ENCODE results near the gene NRIP2.

Gene NRIP2

DNA sequence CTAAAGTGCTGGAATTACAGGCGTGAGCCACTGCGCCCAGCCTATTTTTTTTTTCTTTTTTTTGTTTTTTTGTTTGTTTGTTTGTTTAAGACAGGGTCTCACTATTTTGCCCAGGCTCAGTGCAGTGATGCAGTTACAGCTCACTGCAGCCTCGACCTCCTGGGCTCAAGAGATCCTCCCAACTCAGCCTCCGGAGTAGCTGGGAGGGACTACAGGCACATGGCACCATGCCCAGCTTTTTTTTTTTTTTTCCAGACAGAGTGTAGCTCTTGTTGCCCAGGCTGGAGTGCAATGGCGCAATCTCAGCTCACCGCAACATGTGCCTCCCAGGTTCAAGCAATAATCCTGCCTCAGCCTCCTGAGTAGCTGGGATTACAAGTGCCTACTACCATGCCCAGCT is 28.1 kb downstream of the NRIP2 start:
- DNase-seq (ENCODE audit: low read depth) = no peak

DNA sequence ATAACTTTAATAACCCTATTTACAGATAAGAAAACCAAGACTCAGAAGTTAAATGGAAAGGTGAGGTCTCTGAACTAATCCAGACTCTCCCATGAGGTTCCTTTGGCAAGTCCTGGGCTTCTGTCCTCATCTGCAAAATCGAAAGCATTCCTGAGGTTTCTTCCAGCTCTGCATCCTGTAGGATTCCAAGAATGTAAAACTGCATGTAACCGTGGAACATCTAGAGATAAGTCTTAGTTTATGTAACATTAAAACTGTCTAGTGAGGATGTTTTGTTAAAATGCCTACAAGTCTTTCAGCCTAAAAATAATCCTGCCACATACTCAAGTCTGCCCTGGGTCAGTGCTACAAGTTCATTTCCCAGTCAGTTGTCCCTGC is 29.7 kb downstream of the NRIP2 start:
- DNase-seq (ENCODE audit: low read depth) = no peak

GRCh38 chr12:2804393-2805142 is 30.3 kb downstream of the NRIP2 start:
- peak; percentile 26 for DNase-seq (ENCODE audit: low read depth)

DNA sequence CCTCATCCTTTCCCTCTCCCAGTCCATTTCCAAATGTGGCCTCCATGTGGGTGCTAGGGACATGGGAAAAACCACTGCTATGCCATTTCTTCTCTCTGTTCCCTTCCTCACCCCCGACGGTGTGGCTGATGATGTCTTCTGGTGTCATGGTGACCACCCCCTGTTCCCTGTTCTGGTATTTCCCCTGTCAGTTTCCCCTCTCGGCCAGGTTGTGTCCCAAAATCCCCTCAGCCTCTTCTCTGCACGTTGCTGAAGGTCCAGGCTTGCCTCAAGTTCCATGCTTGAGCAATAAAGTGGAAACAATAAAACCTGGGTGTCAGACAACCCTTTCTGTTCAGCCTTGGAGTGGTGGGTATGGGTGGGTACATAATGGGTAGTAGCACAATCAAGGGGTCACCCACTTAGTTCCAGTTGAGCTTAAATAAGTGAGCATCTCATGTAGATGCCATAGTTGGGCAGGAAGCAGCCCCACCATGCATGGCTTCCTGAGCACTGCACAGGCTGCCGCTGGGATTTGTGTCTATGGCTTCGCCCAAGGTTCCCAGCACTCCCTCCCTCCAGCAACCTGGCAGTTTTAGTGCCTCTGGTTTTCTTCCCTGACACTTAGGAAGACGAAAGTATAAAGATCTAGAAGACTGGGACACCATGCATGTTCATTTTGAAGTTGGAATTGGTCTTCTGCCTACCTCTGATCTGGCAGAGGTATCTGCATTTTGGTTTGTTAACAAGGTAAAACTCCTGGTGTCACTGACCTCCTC is 31.0 kb downstream of the NRIP2 start:
- no peak for DNase-seq (ENCODE audit: low read depth)

GRCh38 chr12:2801044-2801783 is 33.6 kb downstream of the NRIP2 start:
- DNase-seq (ENCODE audit: low read depth) = no peak

DNA sequence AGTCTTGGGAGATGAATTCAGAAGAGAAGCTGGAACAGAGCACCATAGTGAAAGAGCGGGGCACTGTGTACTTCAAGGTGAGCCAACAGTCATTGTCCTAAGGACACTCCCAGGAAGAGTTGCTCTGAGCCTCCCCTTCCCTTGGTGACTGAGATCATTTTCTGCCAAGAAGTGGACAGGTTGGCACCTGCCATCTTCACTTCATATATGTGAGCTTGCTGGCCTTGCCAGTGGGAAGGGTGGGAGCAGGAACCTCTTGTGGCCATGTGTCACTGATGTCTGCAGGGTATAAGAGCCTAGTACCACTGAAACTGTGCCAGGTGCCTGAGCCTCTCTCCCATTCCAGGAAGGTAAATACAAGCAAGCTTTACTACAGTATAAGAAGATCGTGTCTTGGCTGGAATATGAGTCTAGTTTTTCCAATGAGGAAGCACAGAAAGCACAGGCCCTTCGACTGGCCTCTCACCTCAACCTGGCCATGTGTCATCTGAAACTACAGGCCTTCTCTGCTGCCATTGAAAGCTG is 34.7 kb downstream of the NRIP2 start:
- no peak for DNase-seq (ENCODE audit: low read depth)

GRCh38 chr12:2797721-2798418 is 37.0 kb downstream of the NRIP2 start:
- DNase-seq (ENCODE audit: low read depth) = no peak

DNA sequence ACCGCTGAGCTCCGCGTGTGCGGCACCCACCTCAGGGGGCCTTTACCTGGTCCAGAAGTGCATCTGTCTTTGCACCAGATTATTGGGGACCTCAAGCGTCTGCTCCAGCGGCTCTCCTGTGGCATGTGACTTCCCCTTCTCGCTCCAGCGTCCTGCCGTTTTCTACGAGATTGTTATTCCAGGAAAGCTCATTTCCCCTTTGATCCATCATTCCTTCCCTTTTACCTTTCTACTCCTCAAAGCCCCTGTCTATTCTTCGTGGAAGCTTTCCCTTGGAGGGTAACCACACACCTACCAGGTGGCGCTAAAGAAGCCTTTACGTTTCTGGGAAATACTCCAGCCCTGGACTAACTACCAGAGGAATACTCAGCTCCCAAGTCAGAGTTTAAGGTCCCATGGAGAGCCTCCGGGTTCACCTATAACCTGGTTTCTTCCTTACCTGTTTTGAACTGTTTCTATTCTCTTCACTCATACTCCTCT is 38.6 kb downstream of the NRIP2 start:
- no peak for DNase-seq (ENCODE audit: low read depth)

- DNase-seq (ENCODE audit: low read depth) = peak; percentile 21
Observed at GRCh38 chr12:2795291-2796186, 39.3 kb downstream of the NRIP2 start.

DNA sequence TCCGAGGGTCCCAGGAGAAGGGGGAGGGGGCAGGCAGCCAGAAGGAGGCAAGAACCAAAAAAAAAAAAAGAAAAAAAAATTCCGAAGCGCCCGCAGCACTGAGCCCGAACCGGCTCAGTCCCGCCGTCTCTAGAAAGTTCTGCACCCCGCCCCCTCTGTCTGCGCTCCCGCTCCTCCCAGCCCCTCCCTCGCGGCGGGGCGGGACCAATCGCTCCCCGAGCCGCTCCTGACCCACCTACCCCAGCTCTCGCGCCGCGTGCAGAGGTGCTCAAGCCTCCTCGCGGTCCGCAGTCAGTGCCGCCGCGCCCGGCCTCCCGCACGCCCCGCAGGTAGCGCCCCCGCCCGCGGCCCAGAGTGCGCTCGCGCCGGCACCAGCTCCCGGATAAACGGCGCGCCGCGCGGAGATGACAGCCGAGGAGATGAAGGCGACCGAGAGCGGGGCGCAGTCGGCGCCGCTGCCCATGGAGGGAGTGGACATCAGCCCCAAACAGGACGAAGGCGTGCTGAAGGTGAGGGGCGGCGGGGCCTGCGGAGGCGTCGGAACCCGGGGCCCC is 40.0 kb downstream of the NRIP2 start, which contains the start of gene FKBP4:
FKBP4 (plus strand) TSS at position 235 of the 554 bp plus-strand sequence; CDS start at position 405, 170 bp downstream.
- peak; percentile 46 for DNase-seq (ENCODE audit: low read depth)

DNA sequence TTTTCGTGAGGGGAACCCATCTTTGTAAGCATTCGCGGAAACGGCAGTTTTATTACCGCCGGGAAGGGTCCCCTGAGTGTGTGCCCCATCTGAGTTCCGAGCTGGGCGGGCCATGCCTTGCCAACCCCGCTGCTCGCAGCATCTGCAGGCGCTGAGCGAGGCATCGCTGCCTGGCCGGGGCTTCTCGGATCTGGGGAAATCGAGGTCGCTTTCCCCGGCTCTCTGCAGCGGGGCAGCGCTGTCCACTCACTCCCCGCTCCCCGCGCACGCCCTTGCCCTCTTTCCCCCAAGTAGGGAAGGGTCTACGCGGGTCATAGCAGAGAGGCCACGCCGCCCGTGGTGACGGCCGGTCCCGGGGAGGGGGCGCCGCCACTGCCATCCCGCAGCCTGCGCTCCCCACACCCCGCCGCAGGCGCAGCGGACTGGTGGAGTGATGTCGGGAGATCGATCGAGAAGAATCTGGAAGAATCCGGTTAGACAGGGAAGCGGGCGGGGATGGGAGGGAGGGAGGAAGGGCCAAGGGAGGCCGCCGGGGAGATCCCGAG is 40.6 kb downstream of the NRIP2 start:
- DNase-seq (ENCODE audit: low read depth) = no peak

GRCh38 chr12:2793561-2793960 is 41.3 kb downstream of the NRIP2 start:
- DNase-seq (ENCODE audit: low read depth) = no peak

GRCh38 chr12:2792671-2793500 is 41.9 kb downstream of the NRIP2 start:
- DNase-seq (ENCODE audit: low read depth) = no peak

- DNase-seq (ENCODE audit: low read depth) = no peak
Observed at GRCh38 chr12:2791089-2791488, 43.7 kb downstream of the NRIP2 start.

GRCh38 chr12:2785017-2785416 is 49.8 kb downstream of the NRIP2 start:
- no peak for DNase-seq (ENCODE audit: low read depth)

GRCh38 chr12:2783936-2784600 is 50.8 kb downstream of the NRIP2 start:
- peak; percentile 5 for DNase-seq (ENCODE audit: low read depth)

DNA sequence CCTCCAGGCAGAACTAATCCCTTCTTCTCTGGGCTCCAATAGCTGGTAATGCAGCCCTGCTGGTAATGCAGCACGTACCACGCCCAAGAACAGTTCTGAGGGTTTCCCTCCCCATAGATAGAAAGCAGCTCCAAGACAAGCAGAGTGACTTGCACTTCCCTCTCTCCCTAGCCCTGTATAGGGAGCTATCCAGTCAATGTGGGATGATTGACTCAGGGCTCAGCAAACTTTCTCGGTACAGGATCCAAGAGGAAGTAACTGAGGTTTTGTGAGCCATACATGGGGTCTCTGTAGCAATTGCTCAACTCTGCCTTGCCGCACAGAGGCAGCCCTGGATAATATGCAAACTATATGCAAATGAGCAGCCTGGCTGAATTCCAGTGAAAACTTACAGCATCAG is 55.6 kb downstream of the NRIP2 start:
- DNase-seq (ENCODE audit: low read depth) = no peak

DNA sequence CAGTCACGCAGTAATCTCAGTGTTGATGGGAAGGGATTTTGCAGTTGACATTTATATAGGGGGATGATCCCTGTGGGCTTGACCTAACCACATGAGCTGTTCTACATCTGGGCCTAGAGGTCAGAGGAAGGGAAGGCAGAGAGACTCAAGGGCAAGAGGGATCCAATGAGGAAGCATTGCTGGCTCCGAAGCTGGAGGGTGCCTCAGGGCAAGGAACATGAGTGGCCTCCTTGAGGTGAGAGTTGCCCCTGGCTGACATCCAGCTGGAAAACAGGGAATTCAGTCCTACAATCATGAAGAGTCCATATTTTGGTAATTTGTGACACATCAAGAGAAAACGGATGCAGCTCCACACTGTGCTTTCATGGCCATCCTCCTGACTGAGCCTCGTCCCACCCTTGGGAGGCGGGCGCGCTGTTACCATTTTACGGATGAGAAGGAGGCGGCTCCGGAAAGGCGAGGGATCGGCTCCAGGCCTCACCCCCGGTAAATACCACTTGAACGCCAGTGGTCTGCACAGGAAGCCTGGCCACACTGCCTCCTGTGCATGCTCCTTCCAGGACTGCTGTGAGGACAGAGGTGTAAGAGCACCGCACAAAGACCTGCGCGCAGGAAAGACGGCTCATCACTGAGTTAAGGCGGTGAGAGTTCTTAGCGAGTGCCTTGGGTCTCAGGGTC is 58.6 kb downstream of the NRIP2 start:
- no peak for DNase-seq (ENCODE audit: low read depth)

Data from fibroblast of the conjunctiva (primary cell).